OCI-M2 (cell line): ENCODE data around the gene CDH4.
"Not testable (repeated sequence)": the region's sequence is repeated elsewhere in the genome, so short reads cannot be mapped to it uniquely, and the experiment has no call there.

Experiments used
- DNase-seq: peaks from one replicate; lab custom pipeline; 2025; ENCODE audit not compliant: unreplicated experiment; lab: John Stamatoyannopoulos, UW

CDH4 gene

DNA sequence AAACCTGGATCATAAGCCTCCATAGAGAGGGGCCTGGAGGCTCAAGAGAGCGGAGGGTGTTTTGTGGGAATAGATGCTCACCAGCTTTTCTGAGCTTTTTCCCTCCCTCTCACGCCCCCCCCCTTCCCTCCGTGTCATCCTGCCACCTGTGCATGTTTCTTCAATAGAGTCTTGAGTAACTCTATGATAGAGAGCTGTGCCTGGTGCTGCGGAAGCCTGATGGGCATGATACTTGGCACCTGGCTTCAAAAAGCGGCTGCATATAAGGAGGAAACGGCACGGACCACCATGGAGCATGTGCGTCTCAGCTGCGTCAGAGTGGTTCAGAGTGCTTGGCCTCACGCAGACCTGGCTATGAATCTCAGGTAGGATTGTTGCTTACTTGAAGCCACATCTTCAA is 198.9 kb downstream of the CDH4 start:
- no peak for DNase-seq

DNA sequence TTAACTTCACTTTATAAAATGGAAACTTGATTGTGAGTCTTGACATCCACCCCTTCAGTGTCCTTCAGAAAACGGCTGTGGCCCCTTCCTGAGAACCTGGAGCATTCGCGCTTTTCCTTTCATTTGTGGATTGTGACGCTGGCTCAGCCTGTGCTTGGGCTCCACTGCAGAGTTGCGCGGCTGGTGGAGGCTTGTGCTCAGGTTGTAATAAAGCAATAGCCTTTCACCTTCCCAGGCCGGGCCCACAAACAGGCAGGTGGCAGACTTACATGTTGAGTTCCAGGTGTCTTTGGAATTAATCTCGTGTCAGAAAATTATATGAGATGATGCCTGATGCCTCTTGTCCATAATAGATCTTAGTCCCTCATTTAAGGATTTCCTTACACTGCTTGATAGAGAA is 199.9 kb downstream of the CDH4 start:
- no peak for DNase-seq

DNA sequence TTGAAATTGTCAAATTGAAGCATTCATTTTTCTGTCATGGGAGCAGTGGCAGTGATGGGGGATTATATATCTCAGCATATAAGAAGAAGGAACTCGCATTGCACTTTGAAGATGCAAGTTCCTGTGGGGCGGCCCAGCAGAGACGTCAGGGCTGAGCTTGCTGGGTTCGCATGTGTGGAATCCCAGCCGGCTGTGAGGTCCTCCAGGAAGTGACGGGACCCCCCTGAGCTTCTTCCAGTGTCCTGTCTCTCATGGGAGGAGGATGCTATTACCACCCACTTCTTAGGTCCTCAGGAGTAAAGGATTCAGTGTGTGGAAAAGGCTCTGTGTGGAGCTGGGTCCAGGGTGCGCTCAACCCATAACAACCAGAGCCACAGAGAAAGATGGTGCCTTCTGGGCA is 201.2 kb downstream of the CDH4 start:
- DNase-seq: no peak

DNA sequence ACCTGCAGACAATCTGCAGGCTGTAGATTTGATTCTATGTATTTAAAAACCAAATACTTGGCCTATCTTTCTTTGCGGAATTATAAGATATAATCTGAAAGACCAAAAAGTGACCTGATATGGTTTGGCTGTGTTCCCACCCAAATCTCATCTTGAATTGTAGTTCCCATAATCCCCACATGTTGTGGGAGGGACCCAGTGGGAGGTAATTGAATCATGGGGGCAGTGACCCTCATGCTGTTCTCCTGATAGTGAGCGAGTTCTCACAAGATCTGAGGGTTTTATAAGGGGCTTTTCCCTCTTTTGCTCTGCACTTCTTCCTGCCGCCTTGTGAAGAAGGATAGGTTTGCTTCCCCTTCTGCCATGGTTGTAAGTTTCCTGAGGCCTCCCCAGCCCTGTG is 201.6 kb downstream of the CDH4 start:
- not testable (repeated sequence) for DNase-seq

DNA sequence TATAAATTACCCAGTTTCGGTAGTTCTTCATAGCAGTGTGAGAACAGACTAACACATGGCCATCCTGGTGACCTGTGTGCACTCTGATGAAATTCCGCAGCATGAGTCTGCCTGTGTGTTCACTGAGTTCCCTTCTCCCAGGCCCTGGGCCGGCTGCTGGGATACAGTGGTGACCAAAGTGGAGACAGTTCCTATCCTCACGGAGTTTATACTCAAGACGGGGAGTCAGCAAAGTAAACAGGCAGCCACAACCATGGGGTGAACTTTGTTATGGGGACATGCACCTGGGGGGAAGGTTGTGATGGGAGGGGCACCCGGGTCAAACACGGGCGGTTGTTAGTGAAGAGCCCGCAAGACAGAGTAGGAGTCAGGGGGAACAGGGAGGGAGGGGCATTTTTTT is 202.0 kb downstream of the CDH4 start:
- no peak for DNase-seq

DNA sequence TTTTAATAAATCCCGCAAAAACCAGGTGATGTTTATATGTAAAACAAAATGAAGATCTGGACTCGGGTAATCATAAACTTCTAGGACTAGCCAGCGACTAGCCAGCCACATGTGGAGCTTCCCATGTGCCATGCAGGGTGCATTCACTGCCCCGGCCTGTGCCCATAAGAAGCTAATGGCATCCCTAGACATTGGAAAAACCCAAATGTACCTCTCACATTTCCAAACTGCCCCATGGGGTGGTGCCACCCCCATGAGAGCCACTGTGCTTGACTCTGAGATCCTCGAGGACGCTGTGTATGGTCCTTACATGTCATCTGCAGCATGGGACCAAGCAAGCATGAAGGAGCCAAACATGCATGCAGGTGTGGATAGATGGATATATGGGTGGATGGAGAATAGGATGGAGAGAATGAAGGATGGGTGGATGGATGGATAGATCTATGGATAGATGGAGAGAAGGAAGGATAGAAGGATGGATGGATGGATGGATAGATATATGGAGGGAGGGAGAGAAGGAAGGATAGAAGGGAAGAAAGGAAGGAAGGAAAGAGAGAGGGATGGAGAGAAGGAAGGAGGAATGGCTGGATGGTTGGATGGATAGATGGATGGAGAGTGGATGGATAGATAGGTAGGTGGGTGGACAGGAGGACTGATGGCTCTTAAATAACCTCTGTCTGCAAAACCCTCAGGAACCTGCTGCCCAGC is 203.6 kb downstream of the CDH4 start:
- no peak for DNase-seq

DNA sequence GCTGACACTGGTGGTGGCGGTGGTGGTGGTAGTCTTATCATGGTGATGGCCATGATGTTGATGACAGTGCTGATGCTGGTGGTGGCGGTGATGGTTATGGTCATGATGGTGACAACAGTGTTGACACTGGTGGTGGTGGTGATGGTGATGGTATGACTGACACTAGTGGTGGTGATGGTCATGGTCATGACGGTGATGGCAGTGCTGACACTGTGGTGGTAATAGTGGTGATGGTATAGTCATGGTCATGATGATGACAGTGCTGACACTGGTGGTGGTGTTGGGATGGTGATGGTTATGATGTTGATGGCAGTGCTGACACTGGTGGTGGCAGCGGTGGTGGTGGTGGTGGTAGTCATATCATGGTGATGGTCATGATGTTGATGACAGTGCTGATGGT is 205.7 kb downstream of the CDH4 start:
- no peak for DNase-seq

DNA sequence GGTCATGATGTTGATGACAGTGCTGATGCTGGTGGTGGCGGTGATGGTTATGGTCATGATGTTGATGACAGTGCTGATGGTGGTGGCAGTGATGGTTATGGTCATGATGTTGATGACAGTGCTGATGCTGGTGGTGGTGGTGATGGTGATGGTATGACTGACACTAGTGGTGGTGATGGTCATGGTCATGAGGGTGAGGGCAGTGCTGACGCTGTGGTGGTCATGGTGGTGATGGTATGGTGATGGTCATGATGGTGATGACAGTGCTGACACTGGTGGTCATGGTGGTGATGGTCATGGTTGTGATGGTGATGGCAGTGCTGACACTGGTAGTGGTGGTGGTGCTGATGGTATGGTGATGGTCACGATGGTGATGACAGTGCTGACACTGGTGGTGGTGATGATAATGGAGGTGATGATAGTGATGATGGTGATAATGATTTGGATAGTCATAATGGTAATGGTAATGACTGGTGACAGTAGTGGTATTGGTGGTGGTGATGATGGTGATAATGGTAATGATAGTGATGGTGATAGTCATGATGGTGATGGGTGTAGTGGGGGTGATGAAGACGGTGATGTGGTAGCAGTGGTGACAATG is 206.2 kb downstream of the CDH4 start:
- no peak for DNase-seq

DNA sequence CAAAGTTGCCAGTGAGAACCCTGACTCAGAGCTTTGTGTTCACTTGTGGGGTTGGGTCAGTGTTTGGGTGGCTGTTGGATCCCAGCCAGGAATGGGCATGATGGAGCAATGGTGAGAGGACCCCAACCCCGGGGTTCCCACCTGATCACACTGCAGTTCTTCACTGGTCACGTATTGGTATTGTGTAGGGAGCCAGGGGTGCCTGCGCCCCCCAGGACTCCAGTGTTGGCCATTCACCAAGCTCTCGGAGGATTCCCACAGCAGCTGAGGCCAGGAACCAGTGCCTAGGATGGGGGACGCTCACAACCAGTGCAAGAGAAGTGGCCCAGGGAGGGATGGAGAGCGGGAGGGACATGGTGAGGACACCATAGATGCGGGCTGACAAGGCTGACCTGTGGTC is 207.2 kb downstream of the CDH4 start:
- no peak for DNase-seq

DNA sequence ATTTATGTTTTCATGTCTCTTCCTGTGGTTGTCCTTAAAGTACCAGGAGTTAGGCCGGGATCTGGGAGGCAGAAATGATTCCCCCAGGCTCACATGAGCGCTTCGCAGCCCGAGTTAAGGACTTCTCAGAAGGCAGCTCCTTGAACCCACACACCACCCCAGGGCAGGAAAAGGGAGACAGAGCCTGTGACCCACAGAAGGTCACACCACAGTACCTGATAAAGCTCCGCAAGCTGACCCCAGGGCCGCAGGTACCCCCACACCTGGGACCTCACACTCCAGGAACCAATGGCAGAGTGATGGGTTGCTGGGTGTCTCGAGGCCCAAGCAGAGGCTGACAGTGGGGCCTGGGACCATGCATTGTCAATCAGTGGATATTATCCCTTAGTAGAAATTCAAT is 207.6 kb downstream of the CDH4 start:
- DNase-seq: no peak

DNA sequence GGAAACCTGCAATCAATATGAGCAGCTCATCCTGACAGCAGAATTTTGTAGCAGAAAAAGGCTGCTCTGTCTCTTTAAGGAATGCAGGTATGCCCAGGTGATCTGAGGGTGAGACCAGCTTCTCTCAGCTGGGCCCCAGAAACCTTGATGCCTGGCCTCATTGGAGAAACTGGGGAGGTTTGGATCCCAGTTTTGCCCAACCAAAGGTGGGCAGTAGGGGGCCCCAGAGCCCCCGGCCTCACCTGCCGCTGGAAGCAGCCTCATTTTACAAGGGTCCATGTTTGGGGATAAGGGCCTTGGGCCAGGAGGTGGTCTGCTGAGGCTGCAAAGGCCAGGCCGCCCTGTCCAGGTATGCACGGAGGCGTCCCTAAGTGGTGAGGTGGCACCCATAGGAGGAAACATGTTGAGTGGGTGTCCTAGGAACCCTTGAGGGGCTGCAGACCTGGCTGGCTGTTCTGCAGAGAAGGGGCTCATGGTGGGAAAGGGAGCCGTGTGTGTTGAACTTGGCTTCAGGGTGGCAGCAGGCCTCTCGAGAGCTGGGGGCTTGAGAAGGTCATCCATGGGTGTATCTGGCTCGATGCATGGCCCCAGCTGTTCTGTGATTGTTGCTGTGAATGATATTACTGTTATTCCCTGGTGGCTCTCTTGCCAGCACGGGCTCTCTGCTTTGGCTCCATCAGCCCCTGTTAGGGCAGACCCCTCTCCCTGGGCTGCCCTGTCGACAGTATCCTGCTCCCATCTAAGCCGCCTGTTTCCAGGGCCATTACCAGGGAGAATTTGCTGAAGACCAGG is 208.4 kb downstream of the CDH4 start:
- DNase-seq: no peak

DNA sequence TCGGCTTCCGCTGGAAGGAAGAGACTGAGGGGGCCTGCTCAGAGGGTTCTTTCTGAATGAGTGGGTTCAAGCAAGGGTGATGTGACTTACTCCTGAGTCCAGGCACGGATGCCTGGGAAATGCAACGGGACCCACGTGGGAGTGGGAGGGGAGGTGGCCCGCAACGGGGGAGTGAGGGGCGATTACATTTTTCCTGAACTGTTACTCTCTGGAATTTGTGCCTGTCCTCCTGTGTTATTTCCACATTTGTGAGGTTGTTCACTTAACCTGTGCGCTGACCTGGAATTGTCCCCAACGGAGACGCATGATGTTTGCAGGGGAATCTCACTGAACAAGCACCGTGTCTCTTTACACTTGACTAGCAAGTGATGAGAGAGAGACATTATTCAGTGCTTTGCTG is 209.4 kb downstream of the CDH4 start:
- no peak for DNase-seq

DNA sequence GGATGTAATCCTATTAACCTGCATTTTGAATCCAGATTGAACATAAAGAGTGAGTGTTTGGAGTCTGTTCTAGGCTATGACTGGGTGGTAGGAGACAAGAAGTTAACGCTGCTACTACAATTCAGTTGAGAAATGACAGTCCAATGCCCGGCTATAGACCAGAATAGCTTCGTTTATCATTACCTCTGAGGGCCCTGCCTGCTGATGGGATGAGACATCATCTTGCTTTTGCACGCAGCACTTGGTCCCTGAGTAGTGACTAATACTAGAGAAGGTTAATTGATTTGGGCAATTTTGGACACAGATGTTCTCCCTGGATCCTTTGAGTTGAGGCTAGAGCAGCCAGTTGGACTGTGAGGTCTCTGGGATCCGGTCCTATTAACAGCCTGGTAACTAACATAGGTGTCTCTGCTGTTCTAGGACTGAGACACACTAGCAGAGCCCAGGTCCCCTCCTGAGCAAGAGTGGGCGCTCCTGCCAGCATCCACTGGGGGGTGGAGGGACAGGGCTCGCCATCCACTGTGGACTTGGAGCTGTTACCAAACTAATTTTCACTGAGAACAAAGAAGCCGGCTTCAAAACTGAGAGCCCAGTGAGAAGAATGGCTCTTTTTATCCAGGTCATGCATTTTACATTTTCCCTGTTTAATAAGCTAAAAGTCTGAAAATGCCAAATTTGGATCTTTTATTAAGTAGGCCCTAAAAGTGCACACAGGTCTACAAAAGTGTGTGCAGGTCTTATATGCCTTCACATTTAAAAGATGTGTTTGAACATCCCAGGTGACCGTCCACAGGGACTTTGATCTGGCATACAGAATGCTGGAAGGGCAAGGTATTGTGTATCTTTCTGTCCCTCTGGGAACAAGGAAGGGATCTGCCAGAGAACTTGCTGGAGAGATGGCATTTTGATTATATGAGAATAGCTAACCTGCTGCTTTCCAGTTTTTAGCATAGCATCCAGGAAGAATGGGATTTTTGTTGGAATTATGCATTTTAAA is 212.5 kb downstream of the CDH4 start:
- DNase-seq: no peak

DNA sequence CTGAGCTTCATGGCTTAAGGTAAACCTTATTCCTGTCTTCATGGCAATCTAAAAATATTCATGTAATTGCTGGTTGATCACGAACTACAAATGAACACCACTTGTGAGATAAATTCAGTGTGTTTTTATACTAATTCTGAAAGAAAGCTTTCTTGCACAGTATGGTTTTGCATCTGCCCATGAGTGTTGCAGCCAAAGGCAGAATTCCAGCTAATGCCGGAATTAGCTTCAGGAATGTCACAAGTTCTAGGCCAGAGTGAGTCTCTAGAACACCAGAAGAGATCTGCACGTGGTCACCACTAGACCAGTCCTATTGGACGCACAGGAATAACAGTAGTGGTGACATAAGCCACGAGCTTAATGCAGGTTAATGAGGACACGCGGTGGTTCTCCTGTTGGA is 223.7 kb downstream of the CDH4 start:
- no peak for DNase-seq

DNA sequence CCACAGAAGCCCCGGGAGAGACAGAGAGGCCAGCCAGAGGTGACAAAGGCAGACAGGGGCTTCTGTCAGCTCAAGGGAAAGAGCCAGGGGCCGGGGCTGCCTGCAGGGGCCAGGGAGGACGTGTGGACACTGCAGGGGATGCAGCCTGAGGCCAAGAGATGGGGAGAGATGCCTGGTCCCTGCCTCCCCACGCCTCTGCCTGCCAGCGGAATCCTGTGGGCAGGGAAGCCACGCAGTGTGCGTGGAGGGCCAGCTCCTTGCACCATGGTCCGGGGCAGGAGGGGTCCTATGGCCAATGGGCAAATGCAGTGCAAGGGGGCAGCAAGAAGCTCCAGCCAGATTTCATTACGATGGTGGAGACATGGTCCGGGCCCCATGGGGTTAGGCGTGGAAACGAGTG is 224.9 kb downstream of the CDH4 start:
- no peak for DNase-seq

DNA sequence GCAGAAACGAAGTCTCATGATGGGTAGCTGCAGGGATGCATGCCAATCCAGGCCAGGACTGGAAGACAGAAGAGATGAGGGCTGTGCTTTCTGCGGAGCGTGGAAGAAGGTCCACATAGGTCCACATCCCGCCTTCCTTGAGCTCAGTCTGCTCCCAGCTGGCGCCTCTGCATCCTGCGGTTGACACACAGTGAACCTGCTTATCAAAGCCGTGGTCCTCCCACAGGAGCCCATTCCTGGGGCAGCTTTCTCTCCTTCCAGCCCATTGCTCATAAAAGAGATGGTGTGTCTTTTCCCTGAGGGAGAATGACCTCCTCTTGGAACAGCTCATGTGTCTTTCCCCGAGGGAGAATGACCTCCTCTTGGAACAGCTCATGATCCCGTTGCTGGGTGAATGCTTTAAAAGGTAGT is 225.4 kb downstream of the CDH4 start:
- no peak for DNase-seq

DNA sequence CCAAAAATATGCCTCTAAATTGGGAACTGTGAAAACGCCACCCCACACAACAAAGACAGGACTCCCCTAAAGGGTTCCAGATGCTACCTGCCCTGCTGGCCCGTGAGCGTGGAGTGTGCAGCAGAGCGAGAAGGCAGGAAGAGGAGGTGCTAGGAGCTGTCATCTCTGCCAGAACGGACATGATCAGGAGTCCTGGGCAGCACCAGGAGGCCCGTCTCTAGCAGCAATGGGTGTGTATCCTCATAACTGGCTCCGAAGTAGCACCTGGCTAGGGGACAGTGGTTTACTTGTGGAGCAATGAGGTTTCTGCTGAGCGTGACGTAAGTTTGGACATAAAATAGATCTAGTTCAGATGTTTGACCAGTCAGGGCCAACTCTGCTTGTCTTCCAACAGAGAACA is 226.0 kb downstream of the CDH4 start:
- no peak for DNase-seq

DNA sequence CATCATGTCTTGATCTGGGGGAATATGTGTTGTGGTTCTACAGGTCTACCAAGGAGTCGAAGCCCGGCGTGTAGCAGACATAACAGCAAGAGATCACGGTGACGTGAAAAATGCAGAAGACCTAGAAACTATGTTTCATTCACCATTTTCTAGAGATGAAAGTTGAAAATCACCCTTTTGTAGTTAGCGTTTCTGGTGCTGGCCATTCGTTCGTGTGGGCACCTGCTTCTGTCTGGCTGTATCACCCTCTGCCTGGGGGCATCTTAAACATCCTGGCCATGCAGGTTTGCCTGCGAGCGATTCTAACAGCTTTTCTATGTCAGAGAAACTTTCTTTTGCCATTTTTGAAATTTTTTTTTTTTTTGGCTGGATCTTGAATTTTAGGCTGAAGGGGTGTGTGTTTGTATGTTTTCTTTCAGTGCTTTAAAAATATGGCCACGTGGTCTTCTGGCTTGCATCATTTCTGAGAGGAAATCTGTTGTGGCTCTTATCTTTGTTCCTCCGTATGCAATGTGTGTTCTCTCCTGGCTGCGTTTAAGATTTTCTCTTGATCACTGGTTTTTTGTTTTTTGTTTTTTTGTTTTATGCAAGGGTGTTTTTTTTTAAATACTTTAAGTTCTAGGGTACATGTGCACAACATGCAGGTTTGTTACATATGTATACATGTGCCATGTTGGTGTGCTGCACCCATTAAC is 226.7 kb downstream of the CDH4 start:
- no peak for DNase-seq

DNA sequence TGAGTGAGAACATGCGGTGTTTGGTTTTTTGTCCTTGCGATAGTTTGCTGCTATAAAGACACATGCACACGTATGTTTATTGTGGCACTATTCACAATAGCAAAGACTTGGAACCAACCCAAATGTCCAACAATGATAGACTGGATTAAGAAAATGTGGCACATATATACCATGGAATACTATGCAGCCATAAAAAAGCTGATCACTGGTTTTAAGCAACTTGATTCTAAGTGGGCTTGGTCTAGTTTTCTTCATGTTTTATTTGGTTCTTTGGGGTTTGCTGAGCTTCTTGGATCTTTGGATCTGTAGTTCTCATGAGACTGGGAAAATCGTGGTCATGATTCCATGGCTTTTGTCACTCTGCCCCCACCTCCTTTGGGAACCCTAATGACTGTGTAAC is 227.4 kb downstream of the CDH4 start:
- DNase-seq: not testable (repeated sequence)

DNA sequence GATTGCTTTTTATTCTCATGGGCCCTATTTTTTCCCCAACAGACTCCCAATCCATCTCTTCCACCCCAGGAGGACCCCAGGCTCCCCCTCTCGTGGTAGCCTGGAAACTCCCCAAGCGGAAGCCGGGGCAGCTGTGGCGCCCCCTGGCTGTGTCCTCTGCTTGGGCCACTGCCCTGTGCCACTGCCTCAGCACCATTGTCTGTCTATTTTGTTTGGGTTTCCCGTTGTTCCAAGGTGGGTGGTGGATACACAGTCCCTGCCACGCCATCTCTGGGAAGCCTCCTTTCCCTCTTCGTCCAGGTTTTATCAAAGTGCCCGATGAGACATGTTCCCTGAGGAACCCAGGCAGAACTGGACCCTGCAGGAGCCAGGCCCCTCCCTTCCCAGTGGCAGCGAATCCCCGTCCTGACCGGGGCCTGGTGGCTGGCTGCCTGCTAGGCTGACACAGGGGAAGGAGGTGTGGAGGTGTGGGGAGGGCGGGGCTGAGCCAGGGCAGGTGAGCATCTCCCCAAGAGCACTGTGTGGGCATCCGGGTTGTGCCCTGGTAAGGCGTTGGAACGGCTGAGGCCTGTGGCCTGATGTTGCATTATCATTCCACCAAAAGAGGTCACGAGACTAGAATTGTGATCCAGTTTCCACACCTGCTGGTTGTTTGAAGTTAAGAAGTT is 228.2 kb downstream of the CDH4 start:
- DNase-seq: no peak
